HUES48 (cell line): ENCODE data around the gene C7orf57.

Source experiments
- H3K27ac ChIP-seq: one replicate; pipeline ENCODE4 v1.7.0; 2013; ENCODE audit warnings: low read depth, low read length, inconsistent platforms
- H3K27me3 ChIP-seq: 2 replicates; pipeline ENCODE4 v1.6.1; 2013; ENCODE audit warnings: mild to moderate bottlenecking, low read length; ENCODE audit not compliant: control insufficient read depth, insufficient read depth
- H3K36me3 ChIP-seq: 2 replicates; pipeline ENCODE4 v1.6.1; 2013; ENCODE audit warnings: low read length; ENCODE audit not compliant: control insufficient read depth, insufficient read depth
- H3K4me1 ChIP-seq: 2 replicates; pipeline ENCODE4 v1.6.1; 2013; ENCODE audit warnings: mild to moderate bottlenecking, low read length; ENCODE audit not compliant: control insufficient read depth, insufficient read depth
- H3K4me3 ChIP-seq: 2 replicates; pipeline ENCODE4 v1.5.1; 2013; ENCODE audit warnings: mild to moderate bottlenecking, low read depth, low read length
- H3K9ac ChIP-seq: 2 replicates; pipeline ENCODE4 v1.6.1; 2013; ENCODE audit warnings: mild to moderate bottlenecking, low read depth, low read length, moderate library complexity
- H3K9me3 ChIP-seq: 2 replicates; pipeline ENCODE4 v1.6.1; 2013; ENCODE audit warnings: low read length; ENCODE audit not compliant: control insufficient read depth, insufficient read depth

The C7orf57 gene

GRCh38 chr7:48085433-48085791, 50.1 kb downstream of the C7orf57 start:
- H3K9ac ChIP-seq: no peak overlapping the region
- H3K27me3 ChIP-seq: no peaks in the 10 kb centered on the region
- no peaks in the 10 kb centered on the region for H3K9me3 ChIP-seq
- no peak overlapping the region for H3K4me3 ChIP-seq
- H3K27ac ChIP-seq: peak overlapping the region; percentile 85
- peaks cover 23% of the 10 kb centered on the region for H3K4me1 ChIP-seq
- H3K36me3 ChIP-seq: no peaks in the 10 kb centered on the region

GRCh38 chr7:48085942-48086341, 50.6 kb downstream of the C7orf57 start:
- Histone ChIP-seq H3K27ac (peak overlapping the region; percentile 85), H3K9me3 (no peaks in the 10 kb centered on the region), H3K36me3 (0 out of 2 replicates have a peak, but pooled peaks cover 3% of the 10 kb centered on the region), H3K4me1 (peaks cover 28% of the 10 kb centered on the region), H3K9ac (no peak overlapping the region), H3K4me3 (no peak overlapping the region), H3K27me3 (no peaks in the 10 kb centered on the region)

- H3K9me3 ChIP-seq: no peaks in the 10 kb centered on the region
- H3K9ac ChIP-seq: peak overlapping the region; percentile 4; the same call in 1 of the 2 replicates
- H3K36me3 ChIP-seq: peaks cover 17% of the 10 kb centered on the region
- H3K27me3 ChIP-seq: no peaks in the 10 kb centered on the region
- H3K4me1 ChIP-seq: peaks cover 29% of the 10 kb centered on the region
- H3K27ac ChIP-seq: peak overlapping the region; percentile 64
- no peak overlapping the region for H3K4me3 ChIP-seq
Observed at GRCh38 chr7:48087349-48087748, 52.0 kb downstream of the C7orf57 start.

GRCh38 chr7:48088559-48089045, 53.3 kb downstream of the C7orf57 start:
- Histone ChIP-seq H3K9me3 (no peaks in the 10 kb centered on the region), H3K27me3 (no peaks in the 10 kb centered on the region), H3K27ac (peak overlapping the region; percentile 95), H3K9ac (peak overlapping the region; percentile 66), H3K4me1 (peaks cover 29% of the 10 kb centered on the region), H3K36me3 (peaks cover 29% of the 10 kb centered on the region), H3K4me3 (peak overlapping the region; percentile 90)

GRCh38 chr7:48089046-48090003, 54.0 kb downstream of the C7orf57 start, which contains the start of gene UPP1:
Gene UPP1, plus strand, starts transcription at chr7:48089265. Its CDS starts 5,519 bp downstream, at chr7:48094784.
- H3K27me3 ChIP-seq: no peaks in the 10 kb centered on the region
- peak within 1 kb of the TSS; percentile 95 for H3K27ac ChIP-seq
- peaks cover 29% of the 10 kb centered on the region for H3K4me1 ChIP-seq
- no peaks in the 10 kb centered on the region for H3K9me3 ChIP-seq
- peak within 1 kb of the TSS; percentile 90 for H3K4me3 ChIP-seq
- H3K9ac ChIP-seq: peak within 1 kb of the TSS; percentile 91
- H3K36me3 ChIP-seq: peaks cover 34% of the 10 kb centered on the region

- Histone ChIP-seq H3K4me3 (peak overlapping the region; percentile 90), H3K36me3 (peaks cover 44% of the 10 kb centered on the region), H3K9me3 (no peaks in the 10 kb centered on the region), H3K27me3 (no peaks in the 10 kb centered on the region), H3K9ac (peak overlapping the region; percentile 91), H3K27ac (peak overlapping the region; percentile 95), H3K4me1 (peaks cover 29% of the 10 kb centered on the region)
Observed at GRCh38 chr7:48090095-48090805, 54.9 kb downstream of the C7orf57 start.

GRCh38 chr7:48091506-48092433, 56.4 kb downstream of the C7orf57 start:
- H3K27me3 ChIP-seq: no peaks in the 10 kb centered on the region
- no peak overlapping the region for H3K9ac ChIP-seq
- H3K4me1 ChIP-seq: peaks cover 19% of the 10 kb centered on the region
- H3K9me3 ChIP-seq: no peaks in the 10 kb centered on the region
- no peak overlapping the region for H3K27ac ChIP-seq
- H3K36me3 ChIP-seq: peaks cover 58% of the 10 kb centered on the region
- no peak overlapping the region for H3K4me3 ChIP-seq

GRCh38 chr7:48094861-48095293, 59.5 kb downstream of the C7orf57 start:
- Histone ChIP-seq H3K36me3 (peaks cover 89% of the 10 kb centered on the region), H3K4me1 (peaks cover 12% of the 10 kb centered on the region), H3K27me3 (no peaks in the 10 kb centered on the region), H3K9ac (no peak overlapping the region), H3K9me3 (no peaks in the 10 kb centered on the region), H3K27ac (no peak overlapping the region), H3K4me3 (no peak overlapping the region)

- Histone ChIP-seq H3K9me3 (no peaks in the 10 kb centered on the region), H3K4me3 (no peak overlapping the region), H3K9ac (no peak overlapping the region), H3K27ac (no peak overlapping the region), H3K36me3 (peaks cover 93% of the 10 kb centered on the region), H3K4me1 (peaks cover 5% of the 10 kb centered on the region), H3K27me3 (no peaks in the 10 kb centered on the region)
Observed at GRCh38 chr7:48096273-48096672, 60.9 kb downstream of the C7orf57 start.

GRCh38 chr7:48097521-48098231, 62.3 kb downstream of the C7orf57 start:
- H3K9me3 ChIP-seq: no peaks in the 10 kb centered on the region
- no peaks in the 10 kb centered on the region for H3K27me3 ChIP-seq
- H3K4me3 ChIP-seq: no peak overlapping the region
- H3K9ac ChIP-seq: no peak overlapping the region
- no peak overlapping the region for H3K27ac ChIP-seq
- H3K4me1 ChIP-seq: no peaks in the 10 kb centered on the region
- peaks cover 94% of the 10 kb centered on the region for H3K36me3 ChIP-seq
